Uterus (tissue), 4 donors: ENCODE measurements around the gene KIF18A. TPM values are rescaled to one million over a fixed set of nuclear protein-coding genes. Genes with fewer than 3 reads are reported as not detected.
"Not testable (repeated sequence)": the region's sequence is repeated elsewhere in the genome, so short reads cannot be mapped to it uniquely, and the experiment has no call there.

Experiments used
- DNase-seq, 2 donors: peaks; one replicate each; pipeline ENCODE4 v3.0.0-alpha.2; 2019 to 2020
- H3K27ac ChIP-seq, 2 donors: fragments of 200-600 bp; sonication (generic); 1 replicate in 1 of 2; 2 replicates in 1 of 2; pipeline ENCODE4 v1.5.1; 2016 to 2018
- H3K27me3 ChIP-seq, 2 donors: fragments of 200-600 bp; sonication (generic); one replicate each; pipeline ENCODE4 v1.5.1; 2018 to 2019; ENCODE audit warnings: control low read depth in 1 of 2
- H3K36me3 ChIP-seq, 2 donors: fragments of 200-600 bp; sonication (generic); one replicate each; pipeline ENCODE4 v1.5.1; 2019; ENCODE audit warnings: control low read depth in 1 of 2
- H3K4me1 ChIP-seq, 2 donors: fragments of 200-600 bp; sonication (generic); one replicate each; pipeline ENCODE4 v1.5.1; 2018 to 2019; ENCODE audit warnings: control low read depth in 1 of 2
- H3K4me3 ChIP-seq, 2 donors: fragments of 200-600 bp; sonication (generic); 1 replicate in 1 of 2; 2 replicates in 1 of 2; pipeline ENCODE4 v1.5.1; 2018 to 2019; ENCODE audit warnings: mild to moderate bottlenecking in 1 of 2
- H3K9me3 ChIP-seq, 2 donors: fragments of 200-600 bp; sonication (generic); one replicate each; pipeline ENCODE4 v1.5.1; 2019; ENCODE audit warnings: control low read depth in 1 of 2
- POLR2A ChIP-seq, 2 donors: fragments of 450-650 bp; IDR thresholded peaks; one replicate each; pipeline ENCODE4 v1.6.1; 2016; ENCODE audit warnings: antibody characterized with exemption in 2 of 2, mild to moderate bottlenecking in 1 of 2, moderate library complexity in 1 of 2
- intact Hi-C: fragments of 100-400 bp; cut with DNase I; formaldehyde crosslinking; loops from one replicate; pipeline ENCODE4 v1.15.1; 2023; ENCODE audit warnings: low total_unique reads
- total RNA-seq, 4 donors: library from RNA; depleted of rRNA in 3 of 4; stranded (reverse); fragments of >200 nt in 3 of 4; gene quantifications; one replicate each; pipeline versions ENCODE4 v1.1.0 to v1.2.4, GENCODE V29; 2014 to 2023
- TF ChIP-seq, protein P1 (sequence below), 4 experiments: fragments of 200-600 bp in 2 of 4; fragments of 450-650 bp in 2 of 4; sonication (generic) in 2 of 4; IDR thresholded peaks; one replicate each; pipeline ENCODE4 v1.5.1; 2016 to 2019; ENCODE audit warnings: antibody characterized with exemption in 4 of 4, mild to moderate bottlenecking in 2 of 4, moderate library complexity in 1 of 4
- donor health status: DM: yes; HTN: yes; CAD: no.

KIF18A gene
- total RNA-seq, 4 donors from 2014 or later: 0.29 to 13.1 (median 0.43) TPM; not detected in 1

DNA sequence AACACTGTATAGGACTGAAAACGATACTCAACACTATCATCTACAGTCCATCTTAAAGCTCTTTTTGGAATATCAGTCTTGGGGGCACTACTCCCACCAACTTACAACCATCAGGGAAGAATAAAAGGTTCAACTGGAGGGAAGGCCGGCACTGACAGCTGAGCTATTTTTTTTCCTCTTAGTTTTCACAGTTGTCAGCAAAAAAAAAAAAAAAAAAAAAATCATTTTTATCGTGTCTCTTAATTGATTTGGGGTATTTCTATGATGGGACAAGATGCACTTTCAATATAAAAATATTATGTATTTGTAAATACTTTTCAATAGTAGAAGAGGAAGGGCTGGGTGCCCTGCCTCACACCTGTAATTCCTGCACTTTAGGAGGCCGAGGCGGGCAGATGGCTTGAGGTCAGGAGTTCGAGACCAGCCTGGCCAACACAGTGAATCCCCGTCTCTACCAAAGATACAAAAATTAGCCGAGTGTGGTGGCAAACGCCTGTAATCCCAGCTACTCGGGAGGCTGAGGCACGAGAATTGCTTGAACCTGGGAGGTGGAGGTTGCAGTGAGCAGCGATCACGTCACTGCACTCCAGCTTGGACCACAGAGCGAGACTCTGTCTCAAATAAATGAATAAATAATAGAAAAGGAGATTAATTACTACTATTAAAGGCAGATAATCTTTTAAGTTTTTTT is 1.5 kb downstream of the KIF18A start:
- Histone ChIP-seq H3K36me3 (no peaks in the 10 kb centered on the region), H3K9me3 (no peaks in the 10 kb centered on the region), H3K27me3 (no peaks in the 10 kb centered on the region), H3K4me1 (no peaks in the 10 kb centered on the region), H3K4me3 (no peak overlapping the region), H3K27ac (no peak overlapping the region)
- TF ChIP-seq POLR2A (IDR thresholded peaks at IDR 0.05): no peak
- TF ChIP-seq, protein P1, sequence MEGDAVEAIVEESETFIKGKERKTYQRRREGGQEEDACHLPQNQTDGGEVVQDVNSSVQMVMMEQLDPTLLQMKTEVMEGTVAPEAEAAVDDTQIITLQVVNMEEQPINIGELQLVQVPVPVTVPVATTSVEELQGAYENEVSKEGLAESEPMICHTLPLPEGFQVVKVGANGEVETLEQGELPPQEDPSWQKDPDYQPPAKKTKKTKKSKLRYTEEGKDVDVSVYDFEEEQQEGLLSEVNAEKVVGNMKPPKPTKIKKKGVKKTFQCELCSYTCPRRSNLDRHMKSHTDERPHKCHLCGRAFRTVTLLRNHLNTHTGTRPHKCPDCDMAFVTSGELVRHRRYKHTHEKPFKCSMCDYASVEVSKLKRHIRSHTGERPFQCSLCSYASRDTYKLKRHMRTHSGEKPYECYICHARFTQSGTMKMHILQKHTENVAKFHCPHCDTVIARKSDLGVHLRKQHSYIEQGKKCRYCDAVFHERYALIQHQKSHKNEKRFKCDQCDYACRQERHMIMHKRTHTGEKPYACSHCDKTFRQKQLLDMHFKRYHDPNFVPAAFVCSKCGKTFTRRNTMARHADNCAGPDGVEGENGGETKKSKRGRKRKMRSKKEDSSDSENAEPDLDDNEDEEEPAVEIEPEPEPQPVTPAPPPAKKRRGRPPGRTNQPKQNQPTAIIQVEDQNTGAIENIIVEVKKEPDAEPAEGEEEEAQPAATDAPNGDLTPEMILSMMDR (IDR thresholded peaks at IDR 0.05): no peak
- intact Hi-C loops: no loop called here
- no peak for DNase-seq

DNA sequence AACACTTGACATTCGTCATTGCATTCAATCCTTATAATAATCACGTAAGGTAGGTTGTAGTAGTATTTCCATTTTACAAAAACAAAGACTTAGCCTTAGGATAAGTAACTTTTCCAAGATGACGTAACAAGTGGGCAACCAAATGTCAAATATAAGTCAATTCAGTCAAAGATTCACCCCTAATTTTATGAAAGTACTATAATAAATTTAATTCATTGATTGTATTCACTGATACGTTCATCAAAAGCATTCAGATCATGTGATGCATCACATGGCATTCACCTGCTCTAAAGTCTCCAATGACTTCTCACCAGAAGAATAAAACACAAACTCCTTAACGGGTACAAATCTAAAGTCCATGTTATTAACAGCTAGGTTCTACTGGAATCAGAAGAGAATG is 2.1 kb downstream of the KIF18A start:
- intact Hi-C loops: no loop called here
- Histone ChIP-seq H3K27me3 (no peaks in the 10 kb centered on the region), H3K36me3 (no peaks in the 10 kb centered on the region), H3K4me1 (no peaks in the 10 kb centered on the region), H3K27ac (no peak overlapping the region), H3K9me3 (no peaks in the 10 kb centered on the region), H3K4me3 (no peak overlapping the region)
- DNase-seq: no peak
- TF ChIP-seq POLR2A (IDR thresholded peaks at IDR 0.05): no peak
- TF ChIP-seq, protein P1 (IDR thresholded peaks at IDR 0.05): no peak

DNA sequence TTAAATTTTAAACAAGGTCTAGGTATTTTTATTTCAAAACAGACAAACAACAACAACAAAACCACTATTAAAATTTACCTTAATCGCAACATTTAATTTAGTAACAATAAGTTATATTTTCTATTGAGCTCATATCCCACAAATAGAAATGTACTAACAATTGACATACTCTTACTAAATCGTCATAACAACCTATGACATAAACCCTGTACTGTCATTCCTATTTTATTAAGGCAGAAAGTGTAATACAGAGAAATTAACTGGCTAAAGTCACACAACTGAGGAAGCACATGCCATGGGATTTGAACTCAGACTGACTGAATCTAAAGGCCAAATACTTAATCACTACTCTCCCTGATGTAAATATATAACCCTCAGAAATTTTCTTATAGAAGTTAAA is 3.0 kb downstream of the KIF18A start:
- H3K27me3 ChIP-seq: no peaks in the 10 kb centered on the region
- no peak overlapping the region for H3K4me3 ChIP-seq
- no peak for DNase-seq
- H3K27ac ChIP-seq: no peak overlapping the region
- H3K4me1 ChIP-seq: no peaks in the 10 kb centered on the region
- H3K36me3 ChIP-seq: no peaks in the 10 kb centered on the region
- H3K9me3 ChIP-seq: no peaks in the 10 kb centered on the region
- intact Hi-C loops: no loop called here
- TF ChIP-seq, protein P1 (IDR thresholded peaks at IDR 0.05): no peak
- no peak for TF ChIP-seq POLR2A (IDR thresholded peaks at IDR 0.05)

DNA sequence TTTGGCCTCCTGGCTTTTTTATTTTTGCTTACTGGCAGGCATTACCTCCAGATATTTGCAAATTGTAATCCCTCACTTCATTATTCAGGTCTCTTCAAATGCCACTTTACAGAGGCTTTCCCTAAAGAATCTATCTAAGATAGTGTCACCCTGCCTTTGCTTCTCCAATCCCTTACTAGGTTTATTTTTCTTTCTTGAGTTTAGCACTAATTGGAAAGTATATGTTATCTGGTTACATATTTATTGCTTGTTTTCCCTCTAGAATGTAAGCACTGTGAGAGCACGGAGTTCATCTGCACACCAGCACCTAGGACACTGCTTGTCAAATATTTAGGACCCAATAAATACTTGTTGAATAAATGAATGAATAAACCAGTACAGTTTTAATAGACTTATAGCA is 3.5 kb downstream of the KIF18A start:
- TF ChIP-seq POLR2A (IDR thresholded peaks at IDR 0.05): no peak
- TF ChIP-seq, protein P1 (IDR thresholded peaks at IDR 0.05): no peak
- intact Hi-C loops: no loop called here
- DNase-seq: no peak
- Histone ChIP-seq H3K4me1 (no peaks in the 10 kb centered on the region), H3K27me3 (no peaks in the 10 kb centered on the region), H3K36me3 (no peaks in the 10 kb centered on the region), H3K27ac (no peak overlapping the region), H3K4me3 (no peak overlapping the region), H3K9me3 (no peaks in the 10 kb centered on the region)

DNA sequence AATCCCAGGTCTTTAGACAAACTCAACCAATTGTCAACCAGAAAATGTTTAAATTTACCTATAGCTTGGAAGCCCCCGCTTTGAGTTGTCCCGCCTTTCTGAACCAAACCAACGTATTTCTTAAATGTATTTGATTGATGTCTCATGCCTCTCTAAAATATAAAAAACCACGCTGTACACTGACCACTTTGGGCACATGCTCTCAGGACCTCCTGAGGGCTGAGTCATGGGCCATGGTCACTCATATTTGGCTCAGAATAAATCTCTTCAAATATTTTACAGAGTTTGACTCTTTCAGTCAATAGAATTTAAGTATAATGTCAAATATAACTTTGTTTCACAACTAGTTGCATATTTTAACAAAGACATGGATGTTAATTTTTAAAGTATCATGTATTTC is 5.7 kb downstream of the KIF18A start:
- H3K27ac ChIP-seq, H3K4me3 ChIP-seq, H3K4me1 ChIP-seq, H3K36me3 ChIP-seq, intact Hi-C loops, DNase-seq, H3K9me3 ChIP-seq, H3K27me3 ChIP-seq: not testable (repeated sequence)

DNA sequence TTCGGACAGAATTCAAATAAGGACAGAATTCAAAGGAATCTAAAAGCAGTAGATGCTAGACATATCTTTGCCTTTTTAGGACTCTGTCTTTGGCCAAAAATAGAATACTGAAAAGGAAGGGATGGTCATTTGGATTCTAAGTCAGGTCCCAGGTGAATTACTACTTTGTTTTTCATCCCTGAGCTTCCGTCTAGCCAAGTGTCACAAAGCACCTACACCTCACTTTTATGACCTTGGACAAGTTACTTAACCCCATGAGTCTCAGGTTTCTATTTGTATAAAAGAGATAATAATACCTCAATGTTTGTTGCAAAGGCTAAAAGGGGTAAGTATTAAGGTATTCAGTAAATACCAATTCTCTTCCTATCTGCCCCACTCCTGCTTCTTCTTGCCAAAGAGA is 7.3 kb downstream of the KIF18A start:
- no peaks in the 10 kb centered on the region for H3K36me3 ChIP-seq
- no peak overlapping the region for H3K4me3 ChIP-seq
- intact Hi-C loops: no loop called here
- H3K4me1 ChIP-seq: no peaks in the 10 kb centered on the region
- H3K9me3 ChIP-seq: no peaks in the 10 kb centered on the region
- no peak overlapping the region for H3K27ac ChIP-seq
- DNase-seq: no peak
- no peaks in the 10 kb centered on the region for H3K27me3 ChIP-seq
- TF ChIP-seq POLR2A (IDR thresholded peaks at IDR 0.05): no peak
- TF ChIP-seq, protein P1 (IDR thresholded peaks at IDR 0.05): no peak
